Neural cell (in vitro differentiated cells): ENCODE results near the gene CCDC50. TPM values are rescaled to one million over a fixed set of nuclear protein-coding genes. Genes with fewer than 3 reads are reported as not detected.

Source experiments
- H2AFZ ChIP-seq: fragments of 200-600, 300-800 bp; sonication (generic), shearing (Covaris generic); 2 replicates; pipeline ENCODE4 v1.6.0; 2014; ENCODE audit warnings: low read depth, mild to moderate bottlenecking, antibody characterized with exemption, low read length, moderate library complexity
- H3F3A ChIP-seq: fragments of 200-600 bp; shearing (Covaris generic); 2 replicates; pipeline ENCODE4 v1.6.1; 2016; ENCODE audit warnings: mild to moderate bottlenecking, moderate library complexity, mixed read lengths, antibody characterized with exemption, low read length; ENCODE audit not compliant: insufficient read depth, poor library complexity, severe bottlenecking
- H3K27ac ChIP-seq: fragments of 200-600, 300-800 bp; sonication (generic), shearing (Covaris generic); 2 replicates; pipeline ENCODE4 v1.5.1; 2014; ENCODE audit warnings: mild to moderate bottlenecking, low read length, moderate library complexity
- H3K27me3 ChIP-seq: fragments of 300-800, 200-600 bp; sonication (generic), shearing (Covaris generic); 2 replicates; pipeline ENCODE4 v1.6.0; 2014; ENCODE audit warnings: mild to moderate bottlenecking, low read depth, low read length, moderate library complexity; ENCODE audit not compliant: insufficient read depth
- H3K36me3 ChIP-seq: fragments of 300-800, 200-600 bp; sonication (generic), shearing (Covaris generic); 2 replicates; pipeline ENCODE4 v1.5.1; 2014; ENCODE audit warnings: mild to moderate bottlenecking, antibody characterized with exemption, low read length, moderate library complexity; ENCODE audit not compliant: insufficient read depth
- H3K4me2 ChIP-seq: fragments of 300-800, 200-600 bp; sonication (generic), shearing (Covaris generic); 2 replicates; pipeline ENCODE4 v1.6.0; 2014; ENCODE audit warnings: mild to moderate bottlenecking, low read length
- H3K4me3 ChIP-seq: fragments of 300-800, 200-600 bp; sonication (generic), shearing (Covaris generic); 2 replicates; pipeline ENCODE4 v1.5.1; 2014; ENCODE audit warnings: mild to moderate bottlenecking, low read length, moderate library complexity
- H3K79me2 ChIP-seq: fragments of 200-600 bp; shearing (Covaris generic); replicated peaks from 2 replicates; pipeline ENCODE4 v1.6.0; 2014; ENCODE audit warnings: mild to moderate bottlenecking, low read length, moderate library complexity; ENCODE audit not compliant: insufficient read depth
- H3K9ac ChIP-seq: fragments of 300-800, 200-600 bp; sonication (generic), shearing (Covaris generic); 2 replicates; pipeline ENCODE4 v1.6.1; 2016; ENCODE audit warnings: mild to moderate bottlenecking, low read length, mixed read lengths
- H3K9me2 ChIP-seq: fragments of 200-600 bp; shearing (Covaris generic); 2 replicates; pipeline ENCODE4 v1.6.1; 2016; ENCODE audit warnings: mild to moderate bottlenecking, low read length, mixed read lengths; ENCODE audit not compliant: insufficient read depth
- H3K9me3 ChIP-seq: fragments of 200-600, 300-800 bp; sonication (generic), shearing (Covaris generic); 2 replicates; pipeline ENCODE4 v1.6.1; 2016; ENCODE audit warnings: mild to moderate bottlenecking, mixed run types, low read length, moderate library complexity, mixed read lengths
- H4K20me1 ChIP-seq: fragments of 200-600 bp; shearing (Covaris generic); 2 replicates; pipeline ENCODE4 v1.6.1; 2016; ENCODE audit warnings: mild to moderate bottlenecking, mixed run types; ENCODE audit not compliant: insufficient read depth
- EP300 ChIP-seq: fragments of 450-650 bp; conservative IDR thresholded peaks from 2 replicates; pipeline ENCODE4 v1.6.1; 2014; ENCODE audit warnings: antibody characterized with exemption, mild to moderate bottlenecking, moderate library complexity; ENCODE audit not compliant: poor library complexity, severe bottlenecking
- EZH2 ChIP-seq: fragments of 200-600, 300-800 bp; shearing (Covaris generic), sonication (generic); IDR thresholded peaks from 2 replicates; pipeline ENCODE4 v1.6.1; 2014; ENCODE audit warnings: antibody characterized with exemption, low read length, borderline replicate concordance, mild to moderate bottlenecking; ENCODE audit not compliant: insufficient read depth, poor library complexity, severe bottlenecking
- MXI1 ChIP-seq: fragments of 450-650 bp; conservative IDR thresholded peaks from 2 replicates; pipeline ENCODE4 v1.6.1; 2014; ENCODE audit warnings: antibody characterized with exemption, mild to moderate bottlenecking; ENCODE audit not compliant: poor library complexity, severe bottlenecking
- POLR2AphosphoS5 ChIP-seq: IDR thresholded peaks from 2 replicates; pipeline ENCODE4 v1.6.1; 2012
- RAD21 ChIP-seq: fragments of 450-650 bp; conservative IDR thresholded peaks from 2 replicates; pipeline ENCODE4 v1.6.1; 2014; ENCODE audit warnings: antibody characterized with exemption, mild to moderate bottlenecking, moderate library complexity
- REST ChIP-seq: IDR thresholded peaks from 2 replicates; pipeline ENCODE4 v1.6.1; 2012; ENCODE audit warnings: borderline replicate concordance
- SMC3 ChIP-seq: fragments of 450-650 bp; conservative IDR thresholded peaks from 2 replicates; pipeline ENCODE4 v1.6.1; 2014; ENCODE audit warnings: antibody characterized with exemption, mild to moderate bottlenecking, moderate library complexity; ENCODE audit not compliant: poor library complexity
- TAF1 ChIP-seq: IDR thresholded peaks from 2 replicates; pipeline ENCODE4 v1.6.1; 2012; ENCODE audit warnings: low read depth
- polyA plus RNA-seq: library from polyadenylated mRNA; depleted of rRNA; stranded (reverse); fragments of >200 nt; gene quantifications from 2 replicates; pipeline ENCODE4 v1.2.3, GENCODE V29; 2014
- TF ChIP-seq, protein P1 (sequence below): fragments of 450-650 bp; IDR thresholded peaks from 2 replicates; pipeline ENCODE4 v1.5.1; 2014; ENCODE audit warnings: antibody characterized with exemption, mild to moderate bottlenecking, moderate library complexity; ENCODE audit not compliant: poor library complexity, severe bottlenecking

CCDC50 gene
- polyA plus RNA-seq, 1 donor from 2014 or later: 58.2 TPM

GRCh38 chr3:191398607-191399006 is 69.4 kb downstream of the CCDC50 start:
- Histone ChIP-seq H3K36me3 (peaks cover 8% of the 10 kb centered on the region), H4K20me1 (no peaks in the 10 kb centered on the region), H3K4me3 (no peak overlapping the region), H3K79me2 (no peaks in the 10 kb centered on the region), H3K9me3 (no peaks in the 10 kb centered on the region), H3K4me2 (no peak overlapping the region), H2AFZ (no peak overlapping the region), H3K27ac (no peak overlapping the region), H3F3A (no peaks in the 10 kb centered on the region), H3K27me3 (no peaks in the 10 kb centered on the region), H3K9ac (no peak overlapping the region), H3K9me2 (no peaks in the 10 kb centered on the region)
- TF ChIP-seq TAF1 (no peak), EP300 (no peak), RAD21 (no peak), SMC3 (no peak), REST (no peak), EZH2 (no peak), POLR2AphosphoS5 (no peak), MXI1 (no peak)
- TF ChIP-seq, protein P1, sequence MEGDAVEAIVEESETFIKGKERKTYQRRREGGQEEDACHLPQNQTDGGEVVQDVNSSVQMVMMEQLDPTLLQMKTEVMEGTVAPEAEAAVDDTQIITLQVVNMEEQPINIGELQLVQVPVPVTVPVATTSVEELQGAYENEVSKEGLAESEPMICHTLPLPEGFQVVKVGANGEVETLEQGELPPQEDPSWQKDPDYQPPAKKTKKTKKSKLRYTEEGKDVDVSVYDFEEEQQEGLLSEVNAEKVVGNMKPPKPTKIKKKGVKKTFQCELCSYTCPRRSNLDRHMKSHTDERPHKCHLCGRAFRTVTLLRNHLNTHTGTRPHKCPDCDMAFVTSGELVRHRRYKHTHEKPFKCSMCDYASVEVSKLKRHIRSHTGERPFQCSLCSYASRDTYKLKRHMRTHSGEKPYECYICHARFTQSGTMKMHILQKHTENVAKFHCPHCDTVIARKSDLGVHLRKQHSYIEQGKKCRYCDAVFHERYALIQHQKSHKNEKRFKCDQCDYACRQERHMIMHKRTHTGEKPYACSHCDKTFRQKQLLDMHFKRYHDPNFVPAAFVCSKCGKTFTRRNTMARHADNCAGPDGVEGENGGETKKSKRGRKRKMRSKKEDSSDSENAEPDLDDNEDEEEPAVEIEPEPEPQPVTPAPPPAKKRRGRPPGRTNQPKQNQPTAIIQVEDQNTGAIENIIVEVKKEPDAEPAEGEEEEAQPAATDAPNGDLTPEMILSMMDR: no peak

GRCh38 chr3:191399918-191400317 is 70.7 kb downstream of the CCDC50 start:
- H3K9ac ChIP-seq: no peak overlapping the region
- H3K27ac ChIP-seq: no peak overlapping the region
- H3K79me2 ChIP-seq: no peaks in the 10 kb centered on the region
- H3F3A ChIP-seq: no peaks in the 10 kb centered on the region
- H3K4me2 ChIP-seq: no peak overlapping the region
- no peaks in the 10 kb centered on the region for H4K20me1 ChIP-seq
- no peak overlapping the region for H3K4me3 ChIP-seq
- no peaks in the 10 kb centered on the region for H3K27me3 ChIP-seq
- H3K36me3 ChIP-seq: peaks cover 4% of the 10 kb centered on the region
- no peaks in the 10 kb centered on the region for H3K9me3 ChIP-seq
- no peak overlapping the region for H2AFZ ChIP-seq
- H3K9me2 ChIP-seq: no peaks in the 10 kb centered on the region
- TF ChIP-seq SMC3 (no peak), EP300 (no peak), TAF1 (no peak), RAD21 (no peak), POLR2AphosphoS5 (no peak), REST (no peak), EZH2 (no peak), MXI1 (no peak)
- TF ChIP-seq, protein P1: no peak
